Urinary bladder (tissue), 4 donors: Measurements from ENCODE around the gene BARHL1. TPM values are rescaled to one million over a fixed set of nuclear protein-coding genes. Genes with fewer than 3 reads are reported as not detected.

Source experiments
- DNase-seq: peaks from one replicate; pipeline ENCODE4 v3.0.0-alpha.2; 2015; ENCODE audit errors: extremely low spot score
- H3K27ac ChIP-seq: one replicate; pipeline ENCODE4 v1.5.1; 2013; ENCODE audit warnings: low read depth, mild to moderate bottlenecking, moderate library complexity
- H3K36me3 ChIP-seq: one replicate; pipeline ENCODE4 v1.6.1; 2013; ENCODE audit warnings: mild to moderate bottlenecking, moderate library complexity; ENCODE audit not compliant: insufficient read depth
- H3K4me1 ChIP-seq: one replicate; pipeline ENCODE4 v1.6.1; 2013; ENCODE audit warnings: mild to moderate bottlenecking, moderate library complexity; ENCODE audit not compliant: insufficient read depth
- H3K4me3 ChIP-seq: one replicate; pipeline ENCODE4 v1.5.1; 2013; ENCODE audit warnings: low read depth, low read length
- WGBS: extraction: QIAGEN DNeasy Blood & Tissue Kit; methylation state at CpG from one replicate; pipeline ENCODE4 v1.1.7; 2013; 5-methylcytosine and 5-hydroxymethylcytosine counted together
- polyA plus RNA-seq: library from polyadenylated mRNA; stranded (reverse); fragments of 200-250 nt; gene quantifications from one replicate; pipeline ENCODE4 v1.2.3, GENCODE V29; 2013
- total RNA-seq: library from RNA; depleted of rRNA; stranded (reverse); fragments of >200 nt; gene quantifications from one replicate; pipeline ENCODE4 v1.2.3, GENCODE V29; 2014
- donor health status: healthy with polysubstance abuse.
- donor health status: healthy.

Gene BARHL1
- total RNA-seq (not detected), polyA plus RNA-seq (not detected)

DNA sequence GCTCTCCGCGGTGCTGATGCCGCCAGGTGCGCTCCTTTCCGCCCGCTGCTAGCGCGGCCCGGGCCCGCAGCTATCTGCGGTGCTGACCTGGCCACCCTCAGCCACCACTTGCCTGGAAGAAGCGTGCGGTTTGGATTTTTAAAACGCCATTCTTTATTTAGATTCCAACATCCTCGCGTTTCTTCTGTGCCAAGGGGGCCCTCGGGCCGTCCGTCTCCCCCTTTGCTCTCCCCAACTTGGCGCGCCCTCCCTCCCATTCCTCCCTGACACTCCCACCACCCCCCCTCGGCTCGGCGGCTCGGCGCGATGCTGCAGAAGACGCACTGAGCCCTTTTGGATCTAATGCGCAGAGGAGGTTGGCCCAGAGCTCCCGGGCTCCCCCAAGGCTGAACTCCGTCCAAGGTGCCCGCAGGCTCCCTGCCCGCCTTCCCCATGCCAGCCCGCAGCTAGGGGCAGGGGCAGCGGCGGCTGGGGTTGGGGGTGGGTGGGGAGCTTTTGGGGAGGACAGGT lies at the start of gene BARHL1:
BARHL1 (plus strand) TSS at position 331 of the 510 bp plus-strand sequence. CDS start 192 bp downstream, outside the sequence.
- Histone ChIP-seq H3K4me1 (no peaks in the 10 kb centered on the region), H3K27ac (no peak within 1 kb of the TSS), H3K36me3 (no peaks in the 10 kb centered on the region), H3K4me3 (peak within 1 kb of the TSS; percentile 34)
- 5% methylated on average over 36 of the region's 36 CpGs for WGBS
- DNase-seq, result no peak

DNA sequence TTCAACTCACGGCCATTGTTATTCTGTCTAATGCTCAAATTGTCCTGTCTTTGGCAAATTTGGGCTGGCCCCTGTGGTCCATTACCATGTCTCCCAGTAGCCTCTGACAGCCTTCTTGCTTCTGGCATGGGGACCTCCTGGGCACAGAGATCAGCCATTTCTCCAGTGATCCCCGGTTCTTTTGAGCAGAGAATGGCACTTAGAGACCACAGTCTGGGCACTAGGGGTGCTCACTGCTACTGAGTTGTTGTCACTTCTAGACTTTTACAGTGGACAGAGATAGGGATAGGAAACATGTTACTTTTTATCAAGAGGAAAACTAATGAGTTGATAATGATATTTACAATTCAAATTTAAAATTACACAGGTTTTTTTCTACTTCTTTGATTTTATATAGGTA lies 47.6 kb upstream of the BARHL1 start:
- DNase-seq, result no peak
- no peaks in the 10 kb centered on the region for H3K4me1 ChIP-seq
- H3K36me3 ChIP-seq, result no peaks in the 10 kb centered on the region
- no peak overlapping the region for H3K4me3 ChIP-seq
- WGBS, result 95% methylated on average over 2 of the region's 2 CpGs
- H3K27ac ChIP-seq, result no peak overlapping the region

DNA sequence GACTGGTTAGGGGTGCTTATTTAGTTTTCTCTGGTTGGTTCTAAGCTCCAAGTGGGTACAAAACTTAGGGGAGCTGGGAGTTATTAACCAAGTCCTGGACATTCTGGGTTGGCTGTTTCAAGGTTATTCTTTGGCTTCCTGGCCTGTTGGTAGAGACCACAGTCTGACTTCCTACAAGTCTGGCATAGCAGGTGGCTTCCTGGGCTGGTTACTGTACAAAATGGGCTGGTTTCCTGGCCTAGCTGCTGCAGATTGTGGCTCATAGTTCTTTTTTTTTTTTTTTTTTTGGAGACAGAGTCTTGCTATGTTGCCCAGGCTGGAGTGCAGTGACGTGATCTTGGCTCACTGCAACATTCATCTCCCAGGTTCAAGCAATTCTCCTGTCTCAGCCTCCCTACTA lies 46.3 kb upstream of the BARHL1 start:
- Histone ChIP-seq H3K4me3 (no peak overlapping the region), H3K4me1 (no peaks in the 10 kb centered on the region), H3K27ac (no peak overlapping the region), H3K36me3 (no peaks in the 10 kb centered on the region)
- WGBS, result 84% methylated on average over 1 of the region's 1 CpG
- DNase-seq, result no peak

DNA sequence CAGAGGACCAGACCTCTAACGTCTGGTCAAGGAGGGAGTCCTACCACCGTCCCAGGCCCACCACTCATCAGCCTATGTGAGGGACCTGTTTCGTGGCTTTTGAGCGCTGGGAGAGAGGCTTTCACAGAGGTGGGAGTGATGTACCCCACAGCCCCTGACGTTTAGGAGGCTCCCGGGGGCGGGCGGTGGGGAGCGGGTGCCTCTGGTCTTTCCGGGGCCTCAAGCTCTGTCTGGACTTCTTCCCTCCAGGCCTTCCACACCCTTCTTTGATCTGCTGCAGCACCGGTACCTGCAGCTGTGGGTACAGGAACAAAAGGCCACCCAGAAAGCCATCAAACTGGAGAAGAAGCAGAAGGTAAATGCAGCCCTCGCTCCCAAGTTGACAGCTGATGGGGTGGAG lies 45.1 kb upstream of the BARHL1 start:
- Histone ChIP-seq H3K4me3 (no peak overlapping the region), H3K36me3 (no peaks in the 10 kb centered on the region), H3K27ac (no peak overlapping the region), H3K4me1 (no peaks in the 10 kb centered on the region)
- WGBS, result 75% methylated on average over 12 of the region's 12 CpGs
- DNase-seq, result no peak

DNA sequence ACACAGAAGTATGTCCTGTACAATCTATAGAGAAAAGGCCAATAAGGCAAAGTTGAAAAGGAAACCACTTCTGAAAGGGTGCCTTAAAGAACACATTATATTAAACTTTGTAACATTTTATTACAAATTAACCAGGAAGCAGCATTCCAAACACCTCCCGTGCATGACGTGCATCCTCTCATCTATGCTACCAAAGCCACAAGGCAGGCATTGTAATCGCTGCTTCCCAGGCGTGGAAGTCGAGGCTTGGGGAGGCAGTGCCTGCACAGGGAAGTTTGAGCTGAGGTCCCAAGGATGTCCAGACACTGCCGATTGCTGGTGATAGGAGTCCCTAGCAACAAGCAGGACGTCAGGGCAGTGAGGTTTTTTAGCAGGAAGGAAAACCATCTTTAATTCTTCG lies 44.3 kb upstream of the BARHL1 start:
- Histone ChIP-seq H3K4me3 (no peak overlapping the region), H3K4me1 (no peaks in the 10 kb centered on the region), H3K36me3 (no peaks in the 10 kb centered on the region), H3K27ac (no peak overlapping the region)
- WGBS, result 64% methylated on average over 8 of the region's 8 CpGs
- DNase-seq, result no peak

DNA sequence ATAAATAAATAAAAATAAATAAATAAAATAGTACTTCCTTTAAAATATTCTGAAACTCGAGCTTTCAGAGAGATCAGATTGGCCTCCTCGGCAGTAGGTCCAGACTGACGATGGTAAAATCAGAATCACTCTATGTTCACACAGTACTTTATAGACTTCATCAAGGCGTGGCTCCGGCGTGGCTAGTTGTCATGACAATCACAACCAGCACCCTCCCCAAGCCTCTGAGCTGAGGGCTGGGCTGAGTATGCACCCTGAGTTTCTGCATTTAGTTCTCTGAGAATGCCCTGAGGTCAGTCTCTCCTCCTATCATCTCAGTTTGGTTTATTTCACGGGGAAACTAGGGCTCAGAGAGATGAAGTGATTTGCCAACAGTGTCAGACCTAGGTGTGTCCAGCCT lies 43.3 kb upstream of the BARHL1 start:
- no peak overlapping the region for H3K27ac ChIP-seq
- H3K4me3 ChIP-seq, result no peak overlapping the region
- H3K36me3 ChIP-seq, result no peaks in the 10 kb centered on the region
- 49% methylated on average over 7 of the region's 7 CpGs for WGBS
- no peak for DNase-seq
- H3K4me1 ChIP-seq, result no peaks in the 10 kb centered on the region

DNA sequence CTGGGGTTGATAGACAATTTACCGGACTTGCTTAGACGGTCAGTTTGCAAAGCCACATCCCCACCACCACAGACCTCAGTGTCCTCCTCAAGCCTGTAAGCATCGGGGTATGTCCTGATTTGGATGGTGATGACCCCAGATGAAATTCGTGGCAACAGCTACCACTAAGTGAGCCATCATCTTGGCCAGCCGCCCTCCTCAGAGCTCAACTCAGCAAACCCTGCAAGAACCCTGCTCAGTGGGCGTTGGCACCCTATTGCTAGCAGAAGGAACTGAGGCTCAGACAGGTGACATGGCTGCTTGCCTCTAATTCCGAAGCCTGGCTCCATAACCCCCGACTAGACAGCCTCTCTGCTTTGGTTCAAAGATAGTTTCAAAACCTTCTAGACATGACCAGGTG lies 41.4 kb upstream of the BARHL1 start:
- Histone ChIP-seq H3K4me3 (no peak overlapping the region), H3K36me3 (no peaks in the 10 kb centered on the region), H3K27ac (no peak overlapping the region), H3K4me1 (no peaks in the 10 kb centered on the region)
- DNase-seq, result no peak
- 92% methylated on average over 8 of the region's 8 CpGs for WGBS

DNA sequence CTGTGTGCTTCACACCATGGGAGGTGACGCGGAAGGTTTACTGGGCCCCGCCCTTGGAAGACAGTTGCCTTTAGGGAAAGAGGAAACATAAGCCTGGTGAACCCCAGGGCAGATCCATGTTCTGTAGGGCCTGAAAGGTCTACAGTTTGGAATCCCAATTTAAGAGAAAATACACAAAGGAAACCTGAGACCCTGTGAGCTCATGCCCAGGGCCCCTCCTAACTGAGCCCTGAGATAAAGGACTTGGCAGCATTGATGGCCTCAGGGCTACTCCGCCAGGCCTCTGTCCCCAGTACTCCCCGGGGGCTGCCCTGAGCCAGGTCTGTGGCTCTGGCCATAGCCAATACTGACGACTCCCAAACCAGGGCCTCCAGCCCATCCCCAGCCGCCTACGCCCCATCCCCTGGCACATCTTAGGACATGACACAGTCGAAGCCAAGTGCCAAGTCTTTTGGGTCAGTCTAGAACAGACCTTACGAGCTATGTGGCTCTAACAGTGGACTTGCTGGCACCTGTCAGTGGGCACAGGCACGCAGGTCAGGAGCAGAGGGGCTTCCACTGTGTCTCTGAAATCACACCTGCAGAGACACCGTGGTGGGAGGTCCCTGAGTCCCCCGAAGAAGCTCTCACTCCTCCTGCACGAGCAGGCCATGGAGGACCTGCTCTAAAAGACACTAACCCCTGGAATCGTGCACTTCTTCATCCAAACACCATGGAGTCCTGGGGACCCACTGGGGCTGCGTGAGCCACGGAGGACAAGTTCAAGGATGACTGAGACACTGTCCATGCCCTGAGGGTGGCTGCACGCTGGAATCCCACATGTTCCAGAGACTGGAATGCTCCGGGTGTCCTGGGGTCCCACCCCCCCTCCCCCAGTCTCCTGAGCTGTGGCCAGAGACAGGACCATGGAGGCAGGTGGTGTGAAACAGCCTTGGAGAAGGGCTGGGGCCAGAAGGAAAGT lies 40.3 kb upstream of the BARHL1 start:
- Histone ChIP-seq H3K4me1 (no peaks in the 10 kb centered on the region), H3K27ac (no peak overlapping the region), H3K4me3 (no peak overlapping the region), H3K36me3 (no peaks in the 10 kb centered on the region)
- DNase-seq, result no peak
- 78% methylated on average over 19 of the region's 19 CpGs for WGBS

DNA sequence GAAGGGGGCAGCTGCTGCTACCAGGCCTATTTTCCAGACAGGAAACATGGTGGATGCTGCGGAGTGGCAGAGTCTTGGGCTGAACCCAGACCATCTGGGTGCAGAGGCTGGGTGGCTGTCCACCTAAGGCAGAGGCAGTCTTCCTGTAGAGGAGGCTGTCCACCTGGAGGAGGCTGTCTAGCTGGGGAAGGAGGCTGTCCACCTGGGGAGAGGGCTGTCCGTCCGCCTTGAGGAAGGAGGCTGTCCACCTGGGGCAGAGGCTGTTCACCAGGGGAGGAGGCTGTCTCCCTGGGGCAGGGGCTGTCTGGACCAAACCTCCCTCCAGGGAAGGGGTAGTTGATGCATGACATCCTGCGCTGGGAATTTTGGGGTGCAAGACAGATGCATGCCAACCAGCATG lies 39.2 kb upstream of the BARHL1 start:
- H3K36me3 ChIP-seq, result no peaks in the 10 kb centered on the region

DNA sequence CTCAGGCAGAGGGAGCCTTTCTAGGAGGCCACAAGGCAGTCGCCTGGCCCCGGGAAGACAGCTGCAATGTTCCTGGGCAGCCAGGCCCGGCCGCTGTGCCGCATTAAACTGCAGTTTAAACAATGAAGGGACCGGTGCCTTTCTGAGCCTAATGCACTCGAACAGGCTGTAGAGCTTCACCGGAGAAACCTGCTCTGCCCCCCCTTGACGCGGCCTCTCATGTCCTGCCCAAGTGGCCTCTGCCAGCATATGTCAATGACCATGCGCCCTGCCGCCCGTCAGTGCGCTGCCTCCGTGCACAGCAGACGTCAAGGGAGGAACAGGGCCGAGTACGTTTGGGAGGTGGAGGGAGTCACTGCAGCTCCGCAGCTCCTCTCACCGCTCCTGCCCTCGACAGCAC lies 38.4 kb upstream of the BARHL1 start:
- Histone ChIP-seq H3K27ac (no peak overlapping the region), H3K4me3 (no peak overlapping the region), H3K4me1 (no peaks in the 10 kb centered on the region), H3K36me3 (no peaks in the 10 kb centered on the region)
- no peak for DNase-seq
- 42% methylated on average over 21 of the region's 21 CpGs for WGBS

More for the DNA sequence above, 39.2 kb upstream of the BARHL1 start:
- DNase-seq, result no peak
- Histone ChIP-seq H3K4me1 (no peaks in the 10 kb centered on the region), H3K27ac (no peak overlapping the region), H3K4me3 (no peak overlapping the region)
- 93% methylated on average over 4 of the region's 4 CpGs for WGBS

DNA sequence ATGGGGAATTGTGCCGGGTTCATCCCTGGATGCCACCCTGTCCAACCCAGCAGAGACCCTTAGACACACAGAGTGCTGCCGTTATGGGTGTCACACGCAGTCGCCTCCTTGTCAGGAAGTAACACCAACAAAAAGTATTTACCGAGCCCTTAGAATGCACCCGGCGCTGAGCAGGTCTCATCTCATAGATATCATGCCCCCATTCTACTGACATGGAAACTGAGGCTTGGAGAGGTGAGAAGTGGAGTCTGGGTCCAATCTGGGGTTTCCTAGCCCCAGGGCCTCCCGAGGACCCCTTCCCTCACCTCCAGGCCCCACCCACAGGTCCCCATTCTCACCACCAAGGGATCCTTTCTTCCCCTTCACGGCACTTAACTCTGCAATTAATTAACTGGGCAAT lies 36.8 kb upstream of the BARHL1 start:
- no peak overlapping the region for H3K4me3 ChIP-seq
- no peak for DNase-seq
- no peak overlapping the region for H3K27ac ChIP-seq
- no peaks in the 10 kb centered on the region for H3K4me1 ChIP-seq
- H3K36me3 ChIP-seq, result no peaks in the 10 kb centered on the region
- WGBS, result 84% methylated on average over 9 of the region's 9 CpGs

DNA sequence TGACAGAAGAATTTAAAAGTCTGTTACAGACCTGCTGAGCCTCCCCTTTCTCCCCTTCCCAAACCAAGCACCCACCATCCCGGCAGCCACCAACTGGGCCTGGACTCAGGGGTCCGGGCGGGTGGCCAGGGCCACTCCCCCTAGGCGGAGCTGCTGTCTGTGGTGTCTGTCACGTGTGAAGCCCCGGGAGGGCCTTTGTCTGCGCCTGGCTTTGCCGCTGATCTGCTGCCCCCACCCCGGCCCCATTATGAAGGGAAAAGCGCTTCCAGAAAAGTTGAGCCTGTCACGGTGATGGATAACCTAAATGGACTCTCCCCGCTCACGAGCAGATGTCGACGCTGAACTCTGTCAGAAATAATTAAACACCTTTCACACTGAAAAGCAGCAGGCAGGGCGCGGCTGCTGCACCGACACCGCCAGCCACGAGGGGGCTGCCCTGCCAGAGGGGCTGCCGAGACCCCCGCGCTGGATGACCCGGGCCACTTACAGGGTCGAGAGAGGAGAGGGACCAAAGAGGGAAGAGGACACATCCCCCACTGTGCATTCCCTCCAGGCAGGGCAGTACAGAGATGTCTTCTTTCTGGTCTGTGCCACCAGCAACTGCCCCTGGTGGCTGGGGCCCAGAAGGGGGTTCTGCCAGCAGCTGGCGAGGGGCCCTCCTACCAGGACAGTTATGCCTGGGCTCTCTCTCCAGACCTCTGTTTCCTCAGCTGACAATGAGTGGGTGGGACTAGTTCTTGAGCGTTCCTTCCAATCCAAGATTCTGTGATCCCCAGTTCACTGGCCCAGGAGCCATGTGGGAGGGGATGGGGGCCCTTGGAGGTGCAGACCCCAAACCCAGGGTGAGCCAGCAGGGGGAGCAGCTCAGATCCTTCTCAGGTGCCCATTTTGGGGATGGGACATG lies 36.0 kb upstream of the BARHL1 start:
- Histone ChIP-seq H3K4me1 (no peaks in the 10 kb centered on the region), H3K4me3 (no peak overlapping the region), H3K27ac (no peak overlapping the region), H3K36me3 (no peaks in the 10 kb centered on the region)
- no peak for DNase-seq
- WGBS, result 3% methylated on average over 27 of the region's 27 CpGs

DNA sequence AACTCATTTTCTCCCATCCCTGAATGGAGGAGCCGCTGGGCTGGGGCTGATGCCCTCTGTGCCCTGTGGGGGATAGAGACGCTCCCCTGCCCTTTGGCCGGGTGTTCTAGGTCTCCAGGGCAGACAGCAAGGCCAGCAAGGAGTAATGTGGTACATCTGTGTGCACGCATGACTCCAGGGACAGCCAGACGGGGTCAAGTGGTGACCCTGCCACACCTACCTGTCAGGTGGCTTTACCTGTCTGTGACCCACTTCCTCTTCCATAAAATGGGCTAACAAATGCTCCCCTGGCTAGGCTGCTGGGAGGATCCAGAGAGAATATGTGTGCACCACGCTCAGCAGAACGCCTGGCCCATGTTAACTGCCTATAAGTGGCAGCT lies 35.4 kb upstream of the BARHL1 start:
- no peaks in the 10 kb centered on the region for H3K4me1 ChIP-seq
- no peak overlapping the region for H3K4me3 ChIP-seq
- 83% methylated on average over 7 of the region's 7 CpGs for WGBS
- no peak overlapping the region for H3K27ac ChIP-seq
- DNase-seq, result no peak
- no peaks in the 10 kb centered on the region for H3K36me3 ChIP-seq
